Activated T-cell treated with anti-CD3 and anti-CD28 coated beads for 24 hours (primary cell): ENCODE data around the gene CES3.

Experiments
- DNase-seq: peaks from one replicate; pipeline ENCODE4 v3.0.0-alpha.2; 2020; ENCODE audit warnings: low read depth

Gene CES3, protein sequence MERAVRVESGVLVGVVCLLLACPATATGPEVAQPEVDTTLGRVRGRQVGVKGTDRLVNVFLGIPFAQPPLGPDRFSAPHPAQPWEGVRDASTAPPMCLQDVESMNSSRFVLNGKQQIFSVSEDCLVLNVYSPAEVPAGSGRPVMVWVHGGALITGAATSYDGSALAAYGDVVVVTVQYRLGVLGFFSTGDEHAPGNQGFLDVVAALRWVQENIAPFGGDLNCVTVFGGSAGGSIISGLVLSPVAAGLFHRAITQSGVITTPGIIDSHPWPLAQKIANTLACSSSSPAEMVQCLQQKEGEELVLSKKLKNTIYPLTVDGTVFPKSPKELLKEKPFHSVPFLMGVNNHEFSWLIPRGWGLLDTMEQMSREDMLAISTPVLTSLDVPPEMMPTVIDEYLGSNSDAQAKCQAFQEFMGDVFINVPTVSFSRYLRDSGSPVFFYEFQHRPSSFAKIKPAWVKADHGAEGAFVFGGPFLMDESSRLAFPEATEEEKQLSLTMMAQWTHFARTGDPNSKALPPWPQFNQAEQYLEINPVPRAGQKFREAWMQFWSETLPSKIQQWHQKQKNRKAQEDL

DNA sequence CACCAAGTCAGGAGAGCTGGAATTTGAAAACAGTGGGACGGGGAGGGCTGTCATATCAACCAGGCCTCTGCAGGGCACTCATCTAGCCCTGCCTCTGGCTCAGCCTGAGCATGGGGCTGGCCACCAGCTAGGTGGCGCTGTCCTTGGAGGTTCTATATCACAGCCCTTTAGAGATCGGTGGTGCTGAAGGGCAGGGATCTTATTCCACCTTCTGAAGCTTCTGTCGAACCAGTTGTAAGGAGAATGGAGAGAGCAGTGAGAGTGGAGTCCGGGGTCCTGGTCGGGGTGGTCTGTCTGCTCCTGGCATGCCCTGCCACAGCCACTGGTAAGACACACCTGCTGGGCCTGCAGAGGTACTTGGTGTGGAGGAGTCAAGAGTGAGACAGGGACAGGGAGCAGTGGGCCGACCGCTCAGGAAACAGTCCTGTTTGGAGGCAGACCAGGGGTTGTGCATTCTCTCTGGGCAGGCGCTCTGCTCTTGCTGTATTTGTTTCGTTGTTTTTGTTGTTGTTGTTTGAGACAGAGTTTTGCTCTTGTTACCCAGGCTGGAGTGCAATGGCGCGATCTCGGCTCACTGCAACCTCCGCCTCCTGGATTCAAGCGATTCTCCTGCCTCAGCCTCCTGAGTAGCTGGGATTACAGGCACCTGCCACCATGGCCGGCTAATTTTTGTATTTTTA is at the start of gene CES3:
TSS of gene CES3 (plus strand) at position 202 of the 680 bp plus-strand sequence. CDS start at position 244, 42 bp downstream.
- DNase-seq, result peak; percentile 42

- no peak for DNase-seq
These were observed 49.3 kb upstream of the CES3 start for GRCh38 chr16:66911801-66912200.

DNA sequence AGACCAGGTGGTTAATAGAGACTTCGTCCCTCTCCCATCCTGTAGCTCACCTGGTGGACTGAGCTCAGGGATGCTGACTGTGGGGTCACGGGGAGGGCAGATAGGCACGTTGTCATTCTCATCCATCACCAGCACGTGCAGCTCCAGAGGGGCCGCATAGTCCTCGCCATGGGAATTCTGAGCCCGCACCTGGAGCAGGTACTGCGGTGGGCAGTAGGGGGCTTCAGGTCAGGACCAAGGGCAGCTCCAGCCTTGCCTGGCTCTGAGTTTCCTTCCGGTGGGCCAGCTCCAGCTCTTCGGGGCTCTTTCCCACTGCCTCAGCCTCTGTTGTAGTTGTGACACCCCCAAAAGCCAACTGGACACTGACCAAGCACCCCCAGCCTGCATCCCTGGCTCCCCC is 48.0 kb upstream of the CES3 start:
- DNase-seq, result no peak

DNA sequence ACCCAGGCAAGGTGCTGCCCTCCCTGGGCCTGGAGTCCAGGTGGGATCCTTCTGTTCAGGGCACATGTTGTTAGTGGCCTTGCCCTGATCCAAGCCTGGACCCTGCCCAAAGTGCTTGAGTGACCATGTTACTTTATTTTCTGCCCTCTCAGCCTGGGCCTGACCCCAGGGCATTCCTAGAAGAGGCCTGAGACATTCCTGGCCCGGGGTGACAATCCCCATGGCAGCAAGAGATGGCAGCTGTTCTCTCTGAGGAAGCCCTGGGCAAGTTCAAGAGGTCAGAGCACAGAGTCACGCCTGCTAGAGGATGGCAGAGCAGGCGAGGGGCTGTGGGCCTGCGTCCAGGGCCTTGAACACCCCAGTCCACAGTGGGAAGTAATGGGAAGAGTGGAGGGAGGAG is 47.4 kb upstream of the CES3 start:
- DNase-seq, result no peak

- DNase-seq, result no peak
These were observed 46.5 kb upstream of the CES3 start for GRCh38 chr16:66914541-66914940.

GRCh38 chr16:66915041-66915440 is 46.0 kb upstream of the CES3 start:
- no peak for DNase-seq

- no peak for DNase-seq
These were observed 44.5 kb upstream of the CES3 start for GRCh38 chr16:66916518-66916917.

DNA sequence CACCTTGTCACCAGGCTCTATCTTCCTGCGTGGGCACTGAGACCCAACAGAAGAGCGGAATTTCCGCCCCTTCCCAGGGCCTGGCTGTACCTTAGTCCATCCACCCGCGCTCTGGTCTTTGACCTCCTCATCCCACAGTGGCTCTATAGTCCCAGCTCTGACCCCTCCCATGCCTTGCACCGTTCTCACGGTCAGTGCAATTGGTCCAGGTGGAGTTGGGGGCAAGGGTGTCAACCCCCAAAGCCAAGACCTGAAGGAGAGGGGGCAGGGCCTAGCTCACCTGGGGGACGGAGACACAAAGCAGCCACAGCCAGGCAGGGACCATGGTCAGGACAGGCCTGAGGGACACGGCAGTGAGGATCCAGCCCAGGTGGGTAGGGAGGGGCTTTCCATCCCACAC is 43.3 kb upstream of the CES3 start:
- no peak for DNase-seq

DNA sequence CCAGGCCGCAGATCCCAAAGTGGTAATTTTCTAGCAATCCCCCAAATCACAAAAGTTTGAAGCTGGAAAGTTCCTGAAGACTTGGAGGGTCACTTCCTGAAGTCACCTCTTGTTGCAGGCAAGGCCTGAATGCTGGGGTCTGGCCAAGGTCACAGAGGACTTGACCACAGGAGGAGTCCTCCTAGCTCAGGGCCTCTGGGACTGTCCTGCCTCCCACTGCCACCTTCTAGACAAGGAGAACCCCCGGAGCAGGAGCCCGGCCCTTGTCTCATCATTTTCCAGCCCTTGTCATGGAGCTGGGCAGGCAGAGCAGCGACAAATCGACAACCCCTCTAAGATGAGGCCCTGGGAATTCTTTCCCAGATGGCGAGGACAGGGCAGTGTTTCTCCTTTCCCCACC is 42.7 kb upstream of the CES3 start:
- DNase-seq, result no peak

DNA sequence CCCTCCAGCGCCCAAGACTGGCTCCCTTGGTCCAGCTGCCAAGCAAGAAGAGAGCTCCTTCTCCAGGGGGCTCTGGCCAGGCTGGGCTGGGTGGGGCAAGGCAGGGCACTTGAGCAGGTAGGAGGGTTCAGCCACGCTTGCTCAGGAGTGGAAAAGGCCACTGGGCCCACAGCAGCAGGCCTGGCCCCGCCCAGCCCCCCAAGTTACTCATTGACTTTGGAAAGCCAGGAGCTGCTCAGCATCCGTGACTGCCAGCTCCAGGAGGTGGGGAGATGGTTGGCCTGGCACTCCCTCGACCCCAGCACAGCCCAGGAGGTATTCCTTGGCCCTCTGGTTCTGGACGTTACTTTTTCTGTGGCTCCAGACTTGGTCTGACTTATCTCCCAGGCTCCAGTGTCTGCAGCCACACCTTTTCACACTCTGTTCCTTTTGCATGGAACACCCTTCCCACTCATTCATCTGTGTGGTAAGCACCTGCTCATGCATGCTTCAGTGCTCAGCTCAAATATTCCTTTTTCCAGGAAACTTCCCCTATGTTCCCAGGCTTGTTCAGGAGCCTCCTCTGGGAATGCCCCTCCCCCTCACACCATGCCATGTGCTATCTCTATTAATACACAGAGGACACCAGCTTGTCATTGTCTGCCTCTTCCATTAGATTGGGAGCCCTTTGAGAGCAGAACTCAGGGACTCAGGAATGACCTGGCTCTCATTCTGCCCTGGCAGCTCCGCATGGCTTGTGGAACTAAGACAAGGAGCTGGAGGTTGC is 42.1 kb upstream of the CES3 start, which contains the start of gene CDH16:
TSS of gene CDH16 (minus strand) at position 83 of the 766 bp plus-strand sequence. CDS start 820 bp downstream, outside the sequence.
- DNase-seq, result no peak

DNA sequence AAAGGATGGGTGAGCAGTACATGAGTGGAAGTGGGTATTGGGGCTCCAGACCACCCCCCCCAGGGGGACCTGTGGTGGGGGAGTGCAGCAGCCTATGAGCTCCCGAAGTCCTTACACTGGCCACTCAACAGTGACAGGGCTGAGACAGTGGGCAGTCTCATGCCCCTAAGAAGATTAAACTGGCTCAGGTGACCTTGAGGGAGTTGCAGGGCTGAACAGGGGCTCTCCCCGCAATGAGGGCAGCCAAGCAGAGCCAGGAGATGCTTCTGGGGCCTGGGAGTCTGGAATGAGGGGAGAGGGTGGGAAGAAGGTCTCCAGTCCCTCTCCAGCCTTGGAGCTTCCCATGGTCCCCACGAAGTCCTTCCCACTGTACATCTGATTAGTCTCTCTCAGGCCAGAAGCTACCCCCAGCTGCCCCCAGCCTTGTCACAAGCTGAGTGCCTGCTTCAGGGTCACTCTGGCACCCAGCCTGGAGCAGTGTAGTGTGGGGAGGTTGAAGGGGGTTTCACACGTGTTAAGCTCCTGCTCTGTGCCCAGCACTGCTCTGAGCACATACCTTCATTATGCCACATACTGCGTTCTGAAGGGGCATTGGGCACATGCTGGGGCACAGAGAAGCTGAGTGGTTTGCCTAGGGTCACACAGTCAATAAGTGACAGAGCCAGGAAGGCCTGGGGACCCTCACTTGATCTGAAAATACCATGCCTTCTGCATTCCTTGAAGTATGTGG is 41.3 kb upstream of the CES3 start:
- DNase-seq, result no peak

DNA sequence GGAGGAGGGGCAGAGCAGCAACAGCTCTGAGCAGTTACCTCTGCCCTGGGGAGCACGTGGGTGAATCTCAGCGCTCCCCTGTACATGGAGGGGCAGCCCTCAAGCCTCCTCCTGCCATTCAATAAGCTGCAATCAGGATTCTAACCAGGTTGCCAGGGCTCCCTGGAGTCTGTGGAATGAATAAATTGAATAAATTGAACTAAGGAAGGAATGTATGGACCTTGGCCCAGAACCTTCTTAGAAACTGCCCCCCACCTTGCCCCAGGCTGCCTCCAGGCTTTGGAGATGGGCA is 40.8 kb upstream of the CES3 start:
- DNase-seq, result no peak

GRCh38 chr16:66920924-66921680 is 40.0 kb upstream of the CES3 start:
- no peak for DNase-seq

DNA sequence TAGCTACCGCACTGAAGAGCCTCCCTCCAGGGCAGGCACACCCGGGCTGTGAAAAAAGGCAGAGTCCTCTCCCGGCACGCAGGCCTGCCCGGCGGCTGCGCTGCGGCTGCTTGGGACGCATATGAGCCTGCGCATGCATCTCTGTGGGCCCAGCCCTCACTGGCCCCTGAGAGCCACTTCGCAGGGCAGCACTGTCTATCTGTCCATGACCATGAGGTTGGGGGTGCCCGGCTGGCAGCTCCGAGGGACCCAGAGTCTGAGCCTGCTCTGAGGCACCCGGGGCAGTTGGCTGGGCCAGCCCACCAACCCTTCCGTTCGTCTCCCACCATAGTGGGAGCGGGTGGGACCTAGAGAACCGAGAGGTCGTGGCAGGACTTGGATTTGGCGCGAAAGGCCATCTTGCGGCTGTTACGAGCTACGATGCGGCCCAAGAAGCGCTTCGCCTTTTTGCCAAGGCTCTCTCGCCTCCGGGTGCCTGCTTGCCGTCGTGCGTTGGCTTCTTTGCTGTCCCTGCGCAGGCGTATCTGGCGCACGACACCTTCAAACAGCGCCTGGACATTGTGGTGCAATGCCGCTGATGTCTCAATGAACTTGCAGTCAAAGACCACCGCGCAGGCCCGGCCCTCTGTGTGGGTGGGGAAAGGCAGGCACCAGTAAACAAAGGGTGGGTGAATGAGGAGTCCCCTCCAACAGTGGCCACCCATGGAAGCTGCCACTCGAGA is 39.2 kb upstream of the CES3 start:
- DNase-seq, result no peak

- DNase-seq, result no peak
These were observed 37.8 kb upstream of the CES3 start for GRCh38 chr16:66923247-66923731.

- DNase-seq, result no peak
These were observed 37.2 kb upstream of the CES3 start for GRCh38 chr16:66923866-66924265.

- DNase-seq, result no peak
These were observed 36.3 kb upstream of the CES3 start for GRCh38 chr16:66924527-66925321.

DNA sequence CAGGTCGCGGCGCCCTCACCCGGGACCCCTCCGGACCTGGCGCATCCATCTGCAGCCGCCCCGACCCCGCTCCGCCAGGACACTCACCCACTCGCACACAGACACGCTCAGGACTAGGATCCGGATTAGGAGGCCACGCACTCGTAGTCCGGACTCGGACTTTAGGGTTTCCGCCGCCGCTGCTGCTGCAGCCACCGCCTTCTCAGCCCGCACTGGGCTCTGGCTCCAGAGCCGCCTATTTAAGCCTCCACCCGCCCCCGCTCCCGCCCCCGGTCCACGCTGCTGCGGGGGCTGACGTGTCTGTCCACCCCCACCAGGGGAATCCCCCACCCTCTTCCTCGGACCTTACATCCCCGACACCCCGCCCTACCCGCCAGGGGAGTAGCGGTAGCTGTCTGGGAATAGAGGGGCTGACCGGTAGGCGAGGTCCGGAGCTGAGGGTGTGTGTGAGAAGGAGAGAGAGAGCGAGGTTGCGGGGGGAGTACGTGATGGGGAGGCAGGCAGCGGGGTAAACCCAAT is 35.7 kb upstream of the CES3 start, which contains the start of gene RRAD:
TSS of gene RRAD (minus strand) at position 214 of the 519 bp plus-strand sequence. CDS start 356 bp downstream, outside the sequence.
- no peak for DNase-seq
